B cell (primary cell): ENCODE data around the gene DRAP1. TPM values are rescaled to one million over a fixed set of nuclear protein-coding genes. Genes with fewer than 3 reads are reported as not detected.

Experiments
- ATAC-seq: fragments of 200-7000 bp; cut with Tn5 transposase; one replicate; pipeline ENCODE4 v1.10.0; 2021; ENCODE audit warnings: low read depth, mild to moderate bottlenecking, moderate number of reproducible peaks, moderate library complexity
- CTCF ChIA-PET: fragments of 350-600 bp; sonication (Branson Sonifier 250); formaldehyde crosslinking; loops from one replicate; lab custom pipeline; 2021; ENCODE audit warnings: antibody characterized with exemption, inconsistent platforms; lab: Charles Lee
- POLR2A ChIA-PET: fragments of 350-600 bp; sonication (Branson Sonifier 250); formaldehyde crosslinking; loops from one replicate; lab custom pipeline; 2021; ENCODE audit warnings: antibody characterized with exemption; lab: Charles Lee
- DNase-seq: peaks from one replicate; pipeline ENCODE4 v3.0.0; 2013
- H2AFZ ChIP-seq: 2 replicates; pipeline ENCODE4 v1.6.1; 2012; ENCODE audit warnings: mild to moderate bottlenecking, low read depth, low read length; ENCODE audit not compliant: insufficient read depth, poor library complexity, severe bottlenecking
- H3K27ac ChIP-seq, 2 donors: 1 replicate in 1 of 2; 2 replicates in 1 of 2; pipeline ENCODE4 v1.5.1; 2012 to 2013; ENCODE audit warnings: low read length in 2 of 2, mild to moderate bottlenecking in 2 of 2, moderate library complexity in 1 of 2
- H3K27me3 ChIP-seq, 4 experiments: fragments of 200-600 bp in 1 of 4; sonication (generic) in 1 of 4; replicated peaks in 1 of 4; 1 replicate in 2 of 4; 2 replicates in 2 of 4; pipeline versions ENCODE4 v1.6.1 to v1.7.0; 2013 to 2016; ENCODE audit warnings: low read length in 3 of 4, mild to moderate bottlenecking in 2 of 4, mixed read lengths in 1 of 4, moderate library complexity in 1 of 4; ENCODE audit not compliant: insufficient read depth in 4 of 4, control insufficient read depth in 3 of 4; ENCODE audit errors: control extremely low read depth in 1 of 4
- H3K36me3 ChIP-seq, 2 experiments: replicated peaks in 1 of 2; 1 replicate in 1 of 2; 2 replicates in 1 of 2; pipeline versions ENCODE4 v1.6.1 to v1.7.1; 2013; ENCODE audit warnings: low read length in 1 of 2; ENCODE audit not compliant: insufficient read depth in 2 of 2, control insufficient read depth in 1 of 2; ENCODE audit errors: control extremely low read depth in 1 of 2, extremely low read depth in 1 of 2
- H3K4me1 ChIP-seq, 2 donors: fragments of 200-600 bp in 1 of 2; sonication (generic) in 1 of 2; 1 replicate in 1 of 2; 2 replicates in 1 of 2; pipeline versions ENCODE4 v1.5.1 to v1.6.1; 2013 to 2017; ENCODE audit warnings: low read length in 2 of 2; ENCODE audit not compliant: control insufficient read depth in 2 of 2, insufficient read depth in 2 of 2
- H3K4me2 ChIP-seq: replicated peaks from 2 replicates; pipeline ENCODE3; 2012; ENCODE audit warnings: mild to moderate bottlenecking, low read depth, low read length; ENCODE audit not compliant: poor library complexity, severe bottlenecking
- H3K4me3 ChIP-seq, 5 experiments: fragments of 200-600 bp in 1 of 5; sonication (generic) in 1 of 5; 1 replicate in 3 of 5; 2 replicates in 2 of 5; pipeline versions ENCODE4 v1.5.1 to v1.7.0; 2011 to 2016; ENCODE audit warnings: low read length in 4 of 5, mild to moderate bottlenecking in 4 of 5, low read depth in 2 of 5, control low read depth in 1 of 5, moderate library complexity in 1 of 5; ENCODE audit not compliant: insufficient read depth in 1 of 5; ENCODE audit errors: control extremely low read depth in 1 of 5, extremely low read depth in 1 of 5
- H3K79me2 ChIP-seq: fragments of 200-600 bp; sonication (generic); one replicate; pipeline ENCODE4 v1.6.0; 2016; ENCODE audit warnings: low read length; ENCODE audit not compliant: control insufficient read depth, insufficient read depth
- H3K9ac ChIP-seq: fragments of 200-600 bp; sonication (generic); 2 replicates; pipeline ENCODE4 v1.6.1; 2017; ENCODE audit warnings: mild to moderate bottlenecking, low read length, moderate library complexity
- H3K9me3 ChIP-seq, 3 donors: one replicate each; pipeline versions ENCODE4 v1.6.1 to v1.7.1; 2013; ENCODE audit warnings: low read length in 2 of 3; ENCODE audit not compliant: control insufficient read depth in 2 of 3, insufficient read depth in 1 of 3; ENCODE audit errors: control extremely low read depth in 1 of 3
- H4K20me1 ChIP-seq: 2 replicates; pipeline ENCODE4 v1.6.0; 2012; ENCODE audit warnings: mild to moderate bottlenecking, low read length; ENCODE audit not compliant: insufficient read depth, control insufficient read depth, poor library complexity, severe bottlenecking
- H3K27ac Mint-ChIP-seq: one replicate; pipeline ENCODE4 v1.8.0; 2021; ENCODE audit warnings: mixed read lengths
- H3K27me3 Mint-ChIP-seq: one replicate; pipeline ENCODE4 v1.8.0; 2021; ENCODE audit warnings: mixed read lengths
- H3K4me1 Mint-ChIP-seq: one replicate; pipeline ENCODE4 v1.8.0; 2021; ENCODE audit warnings: mixed read lengths
- H3K4me3 Mint-ChIP-seq: one replicate; pipeline ENCODE4 v1.8.0; 2021; ENCODE audit warnings: mixed read lengths
- H3K9me3 Mint-ChIP-seq: one replicate; pipeline ENCODE4 v1.8.0; 2022; ENCODE audit warnings: mixed read lengths; ENCODE audit not compliant: insufficient read depth
- CTCF ChIP-seq: fragments of 200-600 bp; IDR thresholded peaks from one replicate; pipeline ENCODE4 v1.8.0; 2022; ENCODE audit warnings: antibody characterized with exemption, mild to moderate bottlenecking
- EZH2 ChIP-seq: IDR thresholded peaks from 2 replicates; pipeline ENCODE4 v1.6.1; 2012; ENCODE audit warnings: borderline replicate concordance, low read depth, mild to moderate bottlenecking, moderate library complexity, low read length; ENCODE audit not compliant: insufficient read depth, poor library complexity, severe bottlenecking
- WGBS: methylation state at CpG from one replicate; pipeline ENCODE4 v1.1.5; 2013; ENCODE audit warnings: missing lambda C conversion rate; ENCODE audit not compliant: insufficient coverage; 5-methylcytosine and 5-hydroxymethylcytosine counted together
- intact Hi-C: fragments of 100-400 bp; cut with micrococcal nuclease; formaldehyde crosslinking; loops from one replicate; pipeline ENCODE4 v1.10.0; 2022
- polyA plus RNA-seq: library from polyadenylated mRNA; depleted of rRNA; stranded (reverse); fragments of >200 nt; gene quantifications from 2 replicates; pipeline ENCODE4 v1.2.3, GENCODE V29; 2012
- total RNA-seq, 2 donors: library from RNA; stranded (reverse); fragments of 120-200 nt in 1 of 2; gene quantifications; 1 replicate in 1 of 2; 2 replicates in 1 of 2; pipeline versions ENCODE4 v1.2.3 to v1.2.4, GENCODE V29; 2013 to 2022

The DRAP1 gene
- total and polyA plus RNA-seq, 2 donors (not counting 1 experiment from before 2014, with no cell fraction given) = 71.7 to 83.9 TPM

- no peak for DNase-seq
- intact Hi-C loops = loop anchor here (1.0 kb wide), 3 partner anchors 11 to 43 kb away; partner anchors contain the start of genes C11orf68, CCDC85B, CFL1 and DRAP1
- Mint-ChIP-seq H3K4me1 (peaks cover 10% of the 10 kb centered on the region), H3K4me3 (peak overlapping the region; percentile 83), H3K9me3 (no peaks in the 10 kb centered on the region), H3K27ac (peak overlapping the region; percentile 72), H3K27me3 (peaks cover 15% of the 10 kb centered on the region)
- Histone ChIP-seq H3K9me3 (peaks cover 0 to 10% (median 0%) of the 10 kb centered on the region in 3 donors), H3K79me2 (no peaks in the 10 kb centered on the region), H3K9ac (peak overlapping the region; percentile 71), H3K36me3 (no peaks in the 10 kb centered on the region), H3K4me3 (peak overlapping the region in 4 of 5 experiments; percentile 18 to 64 (median 50)), H3K27ac (no peak overlapping the region), H2AFZ (peak overlapping the region; percentile 68), H4K20me1 (no peaks in the 10 kb centered on the region), H3K4me1 (peaks cover 20% of the 10 kb centered on the region in 2 donors), H3K27me3 (peaks cover 0 to 38% (median 12%) of the 10 kb centered on the region in 4 experiments), H3K4me2 (peak overlapping the region; percentile 95)
- CTCF ChIA-PET = interaction anchor here (0.8 to 4.0 kb wide), 4 partner anchors 11 to 41 kb away, joined by 3 to 44 read pairs (median 12); partner anchors contain the start of genes CCDC85B, FIBP and MUS81
- no peak for TF ChIP-seq EZH2
- no peak for TF ChIP-seq CTCF
- ATAC-seq = no peak
- POLR2A ChIA-PET = interaction anchor here (0.6 to 4.4 kb wide), 3 partner anchors 12 to 738 kb away, joined by 3 to 33 read pairs (median 3); partner anchors contain the start of genes CCDC85B and FIBP
- WGBS = 86% methylated on average over 5 of the region's 11 CpGs
Measured at GRCh38 chr11:65900899-65901180, 18.4 kb upstream of the DRAP1 start.

GRCh38 chr11:65903068-65903481 is 16.2 kb upstream of the DRAP1 start:
- Histone ChIP-seq H3K4me1 (peaks cover 20% of the 10 kb centered on the region in 2 donors), H3K4me3 (no peak overlapping the region), H3K36me3 (no peaks in the 10 kb centered on the region), H3K79me2 (no peaks in the 10 kb centered on the region), H3K27ac (no peak overlapping the region), H3K4me2 (no peak overlapping the region), H3K9me3 (peaks cover 0 to 10% (median 0%) of the 10 kb centered on the region in 3 donors), H4K20me1 (no peaks in the 10 kb centered on the region), H3K27me3 (peaks cover 0 to 41% (median 16%) of the 10 kb centered on the region in 4 experiments), H2AFZ (no peak overlapping the region), H3K9ac (no peak overlapping the region)
- TF ChIP-seq EZH2 (no peak), CTCF (no peak)
- no peak overlapping the region for H3K4me3 Mint-ChIP-seq
- ATAC-seq = no peak
- no peaks in the 10 kb centered on the region for H3K9me3 Mint-ChIP-seq
- intact Hi-C loops = no loop called here
- no CpG with 5 or more reads among the region's 5 CpGs for WGBS
- ChIA-PET CTCF (interaction anchor here (3.9 to 4.0 kb wide), 2 partner anchors 13 to 18 kb away, joined by 19 to 44 read pairs; partner anchors contain the start of genes CCDC85B and FIBP), POLR2A (interaction anchor here (0.6 kb wide), 1 partner anchor 15 kb away, joined by 3 read pairs; the partner anchor contains the start of gene FIBP)
- peaks cover 10% of the 10 kb centered on the region for H3K4me1 Mint-ChIP-seq
- peaks cover 27% of the 10 kb centered on the region for H3K27me3 Mint-ChIP-seq
- H3K27ac Mint-ChIP-seq = no peak overlapping the region
- DNase-seq = no peak
